ENCODE results near the gene SPSB4.
"Not testable (repeated sequence)": the region's sequence is repeated elsewhere in the genome, so short reads cannot be mapped to it uniquely, and the experiment has no call there.

SPSB4 gene

DNA sequence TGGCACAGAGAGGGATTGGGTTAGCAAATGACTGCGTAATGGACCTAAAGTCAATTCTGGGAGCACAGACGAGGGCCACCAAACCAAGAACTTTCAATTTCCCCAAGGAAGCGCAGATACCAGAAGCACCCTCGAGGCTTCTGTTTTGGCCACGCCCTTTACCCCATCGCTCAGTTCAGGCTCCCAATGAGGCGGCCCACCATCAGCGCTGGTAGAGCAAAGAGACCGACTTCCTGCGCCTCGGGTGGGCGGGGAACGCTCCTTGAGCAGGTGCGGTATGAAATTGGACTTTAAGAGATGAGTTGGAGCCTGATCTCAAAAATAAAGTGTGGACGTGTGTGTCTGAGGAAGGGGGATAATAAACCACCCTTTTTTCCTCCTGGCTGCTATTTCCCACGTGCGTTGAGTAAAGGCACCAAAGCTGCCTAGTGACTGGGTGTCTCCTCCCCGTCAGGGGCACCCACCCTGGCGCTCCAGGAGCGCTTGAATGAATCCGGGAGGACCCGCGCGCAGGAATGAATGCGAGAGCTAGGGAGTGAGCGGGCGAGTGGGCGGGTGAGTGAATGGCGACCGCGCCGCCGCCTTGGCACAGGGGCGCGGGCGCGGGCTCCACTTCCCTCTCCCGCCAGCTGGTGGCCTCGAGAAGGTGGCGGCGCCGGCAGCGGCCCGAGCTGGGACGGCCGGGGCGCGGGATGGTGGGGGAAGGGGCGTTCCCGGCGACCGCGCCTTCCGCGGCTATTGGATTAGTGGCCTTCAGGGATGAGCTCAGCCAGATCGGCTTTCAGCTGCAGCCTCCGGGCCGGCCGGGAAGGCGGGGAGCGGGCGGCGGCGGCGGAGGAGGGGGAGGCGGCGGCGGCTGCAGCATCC lies at the start of gene SPSB4:
Gene SPSB4 (plus strand): TSS at position 772 of the 867 bp plus-strand sequence. CDS start 14,758 bp downstream, outside the sequence.
- DNase-seq: no peak

GRCh38 chr3:141006344-141006743 lies 44.8 kb upstream of the SPSB4 start:
- no peak for DNase-seq

DNA sequence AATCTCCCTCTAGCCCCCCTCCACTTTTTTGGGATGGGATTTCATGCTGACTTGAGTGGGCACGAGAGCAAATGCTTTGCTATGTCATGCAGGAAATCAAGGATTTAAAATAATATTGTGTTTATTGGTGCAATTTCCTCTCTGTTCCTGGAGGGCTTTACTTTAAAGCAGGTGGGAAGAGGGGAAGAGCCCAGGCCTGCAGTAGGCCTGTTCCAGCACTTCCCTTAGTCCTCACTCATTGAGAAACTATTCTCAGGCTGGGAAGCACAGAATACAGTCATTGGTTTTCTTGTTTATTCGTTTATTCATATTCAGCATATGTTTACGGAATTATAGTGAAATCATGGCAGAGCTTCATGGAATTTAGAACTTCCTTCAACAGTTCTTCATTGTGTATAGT lies 41.7 kb upstream of the SPSB4 start:
- DNase-seq: no peak

DNA sequence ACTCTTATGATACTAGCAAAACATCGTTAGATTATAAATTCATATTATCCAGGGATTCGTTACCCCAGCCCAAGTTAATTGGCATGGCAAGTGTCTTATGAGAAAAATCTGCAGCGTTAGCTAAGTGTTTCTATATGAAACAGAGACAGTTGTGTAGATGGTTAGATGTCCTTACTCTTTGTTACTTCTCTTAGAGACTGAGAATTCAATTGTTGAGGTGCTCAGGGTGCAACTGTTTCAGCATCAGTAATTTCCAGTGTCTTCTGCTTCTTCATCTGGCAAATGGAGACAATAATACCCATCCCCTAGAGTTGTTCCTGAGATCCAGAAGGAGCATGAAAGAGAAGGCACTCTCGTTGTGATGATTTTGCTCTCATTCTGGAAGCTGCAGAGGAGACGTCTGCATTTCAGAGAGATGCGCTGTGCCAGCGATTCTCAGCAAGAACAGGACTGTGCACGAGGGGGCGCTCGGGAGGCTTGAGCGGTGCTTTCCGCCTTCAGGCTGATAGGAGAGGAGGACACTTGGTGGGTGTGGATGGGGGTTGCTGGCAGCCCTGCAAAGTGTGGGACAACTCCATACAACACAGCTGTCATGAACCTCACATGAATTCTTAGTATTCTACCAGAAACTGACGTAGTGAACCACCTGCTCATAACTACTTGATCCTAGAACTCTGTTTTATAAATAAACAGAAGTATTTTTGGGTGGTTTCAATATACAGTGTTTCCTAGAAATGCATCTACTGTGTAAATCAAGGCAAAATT lies 39.7 kb upstream of the SPSB4 start:
- DNase-seq: peak; percentile 73

DNA sequence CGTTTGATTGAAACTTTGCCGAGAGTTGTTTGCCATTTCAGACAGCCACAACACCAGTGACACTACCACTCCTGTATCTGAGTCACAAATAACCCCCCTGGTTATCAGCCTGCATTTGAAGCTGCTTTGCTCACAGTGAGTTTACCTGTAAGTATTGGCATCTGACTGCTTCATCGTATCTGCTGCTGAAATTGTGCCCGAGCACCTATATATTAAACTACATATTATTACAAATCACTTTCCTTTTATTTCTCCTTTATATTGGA lies 39.2 kb upstream of the SPSB4 start:
- DNase-seq: no peak

DNA sequence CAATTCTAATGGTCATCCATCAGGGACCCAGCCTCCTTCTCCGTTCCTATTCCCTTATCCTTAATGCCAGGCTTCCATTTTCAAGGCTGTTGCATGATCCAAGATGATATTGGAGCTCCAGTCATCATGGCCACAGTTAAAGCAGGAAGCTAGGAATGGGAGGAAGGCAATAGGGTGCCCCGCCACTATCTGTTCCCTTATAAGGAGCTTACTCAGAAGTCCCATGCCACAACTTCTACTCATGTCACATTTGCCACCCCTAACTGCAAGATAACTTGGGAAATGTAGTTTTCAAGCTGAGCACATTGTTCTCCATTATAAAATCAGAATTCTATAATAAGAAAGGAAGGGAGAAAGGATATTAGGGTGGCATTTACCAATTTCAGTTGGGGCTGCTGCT lies 38.6 kb upstream of the SPSB4 start:
- no peak for DNase-seq

- no peak for DNase-seq
These were observed 35.7 kb upstream of the SPSB4 start for GRCh38 chr3:141015481-141015880.

GRCh38 chr3:141017366-141018322 lies 33.5 kb upstream of the SPSB4 start:
- not testable (repeated sequence) for DNase-seq

DNA sequence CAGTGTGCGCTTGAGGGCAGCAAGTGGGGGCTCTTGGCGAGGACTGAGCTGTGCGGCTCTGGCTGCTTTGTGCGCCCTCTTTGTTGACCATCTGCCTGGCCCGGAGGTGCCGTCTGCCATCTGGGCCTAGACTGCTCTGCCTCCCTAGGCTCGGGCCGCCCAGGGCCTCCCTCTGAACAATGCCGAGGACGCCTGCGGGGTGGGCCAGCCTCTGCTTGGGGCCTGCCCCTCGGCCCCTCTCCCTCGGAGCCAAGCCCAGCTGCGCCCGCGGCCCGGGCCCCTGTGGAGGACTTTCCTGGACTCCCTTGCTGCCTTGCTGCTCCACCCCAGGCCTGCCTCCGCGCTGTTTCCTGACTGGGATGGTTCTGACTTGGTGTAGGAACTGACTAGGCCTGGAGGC lies 31.9 kb upstream of the SPSB4 start:
- no peak for DNase-seq

DNA sequence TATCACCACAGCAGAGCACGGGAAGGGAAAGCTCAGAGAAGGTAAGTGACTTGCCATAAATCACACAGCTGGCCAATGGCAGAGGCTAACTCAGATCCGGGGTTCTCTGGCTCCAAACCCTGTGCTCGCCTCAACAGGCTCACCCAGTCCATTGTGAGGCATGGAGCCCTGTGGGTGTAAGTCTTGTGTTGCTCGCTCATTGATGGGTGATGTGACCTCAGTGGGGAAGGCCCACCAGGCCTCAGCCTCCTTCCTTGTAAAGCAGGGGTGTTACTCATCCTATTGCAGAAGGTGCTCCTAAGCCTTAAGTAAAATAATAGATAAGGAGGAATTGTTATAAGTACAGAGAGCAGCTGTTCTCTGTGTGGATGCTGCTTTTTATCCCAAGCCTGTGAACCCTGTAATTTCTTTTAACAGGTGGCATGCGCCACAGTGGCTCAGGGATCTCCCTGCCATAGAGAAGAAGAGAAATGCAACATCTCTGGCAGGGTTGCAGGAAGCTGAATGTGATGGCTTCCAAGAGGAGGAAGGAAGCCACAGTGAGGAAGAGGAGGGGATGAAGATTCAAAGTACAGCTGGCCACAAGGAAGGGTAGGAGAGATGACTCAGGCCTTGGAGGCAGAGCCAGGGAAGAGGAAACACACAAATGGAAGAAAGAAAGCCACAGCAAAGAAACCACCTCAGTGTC lies 30.9 kb upstream of the SPSB4 start:
- no peak for DNase-seq

- DNase-seq: no peak
These were observed 29.9 kb upstream of the SPSB4 start for GRCh38 chr3:141021261-141021660.

DNA sequence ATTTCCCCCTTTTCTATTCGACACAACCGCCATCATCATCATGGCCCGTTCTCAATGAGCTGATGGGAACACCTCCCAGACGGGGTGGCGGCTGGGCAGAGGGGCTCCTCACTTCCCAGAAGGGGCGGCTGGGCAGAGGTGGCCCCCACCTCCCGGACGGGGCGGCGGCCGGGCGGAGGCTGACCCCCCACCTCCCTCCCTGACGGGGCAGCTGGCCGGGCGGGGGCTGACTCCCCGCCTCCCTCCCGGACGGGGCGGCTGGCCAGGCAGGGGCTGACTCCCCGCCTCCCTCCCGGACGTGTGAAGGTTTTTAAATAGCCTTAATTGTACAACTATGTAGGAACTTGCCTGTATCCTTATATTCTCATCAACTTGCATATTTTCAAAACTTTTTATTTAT lies 20.9 kb upstream of the SPSB4 start:
- DNase-seq: no peak

DNA sequence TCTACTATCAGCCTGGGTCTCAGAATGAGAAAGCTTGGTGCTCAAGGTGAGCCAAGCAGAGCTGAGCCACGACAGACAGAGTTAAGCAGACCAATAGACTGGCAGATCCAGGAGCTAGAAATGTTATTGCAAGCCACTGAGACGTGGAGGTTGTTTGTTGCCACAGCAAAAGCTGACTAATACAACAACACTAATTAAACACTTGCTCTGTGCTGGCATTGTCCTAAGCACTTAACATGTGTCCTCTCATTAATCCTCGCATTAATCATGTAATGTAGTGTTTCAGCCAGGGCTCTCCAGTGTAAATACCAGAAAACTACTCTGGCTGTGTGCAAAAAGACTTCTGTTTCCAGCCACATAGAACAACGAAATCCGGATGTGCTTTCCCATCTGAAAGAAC lies 11.6 kb upstream of the SPSB4 start:
- no peak for DNase-seq

DNA sequence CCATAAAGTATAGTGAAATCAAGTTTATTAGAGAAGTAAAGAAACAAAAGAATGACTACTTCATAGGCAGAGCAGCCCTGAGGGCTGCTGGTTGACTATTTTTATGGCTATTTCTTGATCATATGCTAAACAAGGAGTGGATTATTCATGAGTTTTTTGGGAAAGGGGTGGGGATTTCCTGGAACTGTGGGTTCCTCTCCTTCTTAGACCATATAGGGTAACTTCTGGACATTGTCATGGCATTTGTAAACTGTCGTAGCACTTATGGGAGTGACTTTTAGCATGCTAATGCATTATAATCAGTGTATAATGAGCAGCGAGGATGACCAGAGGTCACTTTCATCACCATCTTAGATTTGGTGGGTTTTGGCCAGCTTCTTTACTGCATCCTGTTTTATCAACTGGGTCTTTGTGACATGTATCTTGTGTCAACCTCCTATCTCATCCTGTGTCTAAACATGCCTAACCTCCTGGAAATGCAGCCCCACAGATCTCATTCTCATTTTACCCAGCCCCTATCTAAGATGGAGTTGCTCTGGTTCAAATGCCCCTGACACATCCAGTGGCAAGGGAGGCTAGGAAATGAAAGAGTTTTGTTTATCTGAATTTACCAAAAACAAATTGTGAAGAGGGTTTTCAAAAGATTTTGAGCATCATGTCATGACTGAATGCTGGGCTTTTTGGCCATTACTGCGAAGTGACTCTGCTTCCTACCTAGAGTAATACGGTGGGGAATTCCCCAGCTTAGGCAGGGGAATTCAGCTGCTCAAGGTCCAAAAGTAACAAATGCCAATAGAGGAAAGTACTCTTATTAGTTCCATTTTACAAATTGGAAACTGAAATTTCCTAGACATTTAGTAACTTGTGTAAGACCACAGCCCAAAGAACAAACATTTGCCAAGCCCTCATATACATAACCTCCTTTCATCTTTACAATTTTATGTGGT lies 6.2 kb upstream of the SPSB4 start:
- no peak for DNase-seq

DNA sequence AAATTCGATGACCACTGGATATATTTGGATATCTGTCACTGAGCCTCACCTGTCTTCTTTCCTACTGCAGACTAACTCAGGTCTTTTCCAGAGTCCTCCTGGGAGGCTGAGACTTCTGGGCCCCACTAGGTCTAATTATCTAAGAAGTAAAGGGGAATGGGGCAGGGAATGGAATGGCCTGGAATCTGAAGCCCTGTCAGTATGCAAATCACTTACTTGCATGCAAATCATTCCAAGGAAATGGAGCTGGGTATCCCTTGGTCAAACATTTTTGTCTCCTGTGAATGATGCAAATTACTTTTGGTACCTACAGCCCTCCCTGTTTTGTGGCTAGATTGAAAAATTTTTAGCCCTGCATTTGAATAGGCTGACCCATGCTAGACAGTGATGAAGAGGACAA lies 5.3 kb upstream of the SPSB4 start:
- no peak for DNase-seq

DNA sequence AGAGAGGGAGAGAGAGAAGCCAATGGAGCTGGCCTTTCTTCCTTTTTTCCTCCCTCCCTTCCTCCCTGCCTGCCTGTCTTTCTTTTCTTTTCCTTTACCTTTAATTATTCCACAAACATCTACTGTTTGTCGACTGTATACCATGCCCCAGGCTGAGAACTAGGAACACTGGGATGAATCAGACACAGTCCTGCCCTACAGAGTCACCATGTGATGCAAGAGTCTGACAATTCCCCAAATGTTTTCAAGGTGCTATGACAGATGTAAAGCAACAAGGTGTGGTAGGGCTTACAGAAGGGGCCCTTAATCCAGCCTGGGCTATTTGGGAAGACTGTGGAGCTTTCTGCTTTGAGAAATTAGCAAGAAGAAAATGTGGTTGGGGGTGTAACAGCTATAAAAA lies 4.0 kb upstream of the SPSB4 start:
- DNase-seq: no peak

GRCh38 chr3:141049681-141050080 lies 1.5 kb upstream of the SPSB4 start:
- no peak for DNase-seq

DNA sequence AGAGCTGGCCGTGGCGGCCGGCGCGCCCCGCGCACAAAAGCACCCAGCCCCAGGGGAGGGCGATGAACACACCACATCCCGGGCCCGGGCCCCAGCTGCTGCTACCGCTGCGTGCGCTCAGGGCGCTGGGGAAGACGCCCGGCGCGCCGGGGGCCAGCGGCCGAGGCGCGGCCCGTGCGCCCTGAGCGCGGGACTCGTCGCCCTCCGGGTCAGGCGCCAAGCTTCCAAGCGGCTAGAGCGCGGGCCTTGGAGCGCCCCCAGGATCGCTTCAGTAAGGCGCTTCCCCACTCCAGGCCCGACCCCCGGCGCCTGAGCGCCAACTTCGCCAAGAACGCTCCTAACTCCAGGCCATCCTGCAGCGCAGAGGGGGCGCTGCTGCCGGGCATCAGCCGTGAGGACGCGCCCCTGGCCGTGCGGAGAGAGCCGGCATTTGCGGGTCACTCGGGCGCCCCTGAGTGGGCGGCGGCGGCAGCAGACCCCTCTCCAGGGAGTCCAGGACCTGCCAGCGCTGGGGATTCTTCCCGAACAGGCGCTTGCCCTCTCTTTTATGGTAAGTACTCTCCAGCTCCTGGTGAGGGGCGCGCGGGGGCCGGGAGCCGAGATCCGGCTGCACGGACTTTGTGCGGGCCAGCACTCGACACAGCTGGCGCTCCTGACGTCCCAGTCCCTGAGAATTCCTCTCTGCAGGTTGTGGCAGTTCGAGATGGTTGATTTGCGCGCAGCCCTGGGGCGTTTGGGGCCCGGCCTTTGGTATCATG lies 475 bp downstream of the SPSB4 start:
- no peak for DNase-seq

GRCh38 chr3:141052201-141053069 lies 1.3 kb downstream of the SPSB4 start:
- DNase-seq: no peak

DNA sequence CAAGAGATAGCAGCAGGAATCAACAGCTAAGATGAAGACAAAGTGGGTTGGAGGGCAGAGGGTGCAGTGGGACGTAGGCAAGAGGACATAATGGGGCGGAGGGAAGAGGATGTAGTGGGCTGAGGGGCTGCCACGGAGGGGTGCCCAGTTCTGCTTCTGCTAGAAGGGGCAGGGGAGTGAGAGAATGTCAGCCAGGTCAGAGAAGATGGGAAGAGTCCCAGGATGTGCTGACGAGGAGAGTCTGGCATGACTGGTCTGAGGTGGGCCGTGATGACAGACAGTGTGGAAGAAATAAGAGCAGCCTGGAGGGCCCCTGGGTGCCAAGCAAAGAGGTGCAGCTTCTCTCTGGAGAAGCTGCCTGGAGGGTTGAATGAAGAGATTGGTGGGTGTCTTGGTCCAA lies 4.0 kb downstream of the SPSB4 start:
- no peak for DNase-seq
